CD4-positive, alpha-beta memory T cell (primary cell): Measurements from ENCODE around the gene AHNAK. TPM values are rescaled to one million over a fixed set of nuclear protein-coding genes. Genes with fewer than 3 reads are reported as not detected.
"Not testable (repeated sequence)": the region's sequence is repeated elsewhere in the genome, so short reads cannot be mapped to it uniquely, and the experiment has no call there.

Source experiments
- CTCF ChIA-PET: fragments of 350-600 bp; sonication (Branson Sonifier 250); formaldehyde crosslinking; loops from one replicate; lab custom pipeline; 2021; ENCODE audit warnings: inconsistent platforms; ENCODE audit not compliant: partially characterized antibody; lab: Charles Lee
- POLR2A ChIA-PET: fragments of 350-600 bp; sonication (Branson Sonifier 250); formaldehyde crosslinking; loops from one replicate; lab custom pipeline; 2021; ENCODE audit not compliant: partially characterized antibody; lab: Charles Lee
- DNase-seq, 5 donors: peaks; one replicate each; pipeline versions ENCODE4 v3.0.0 to v3.0.0-alpha.2; 2020 to 2022; ENCODE audit warnings: mixed read lengths in 1 of 5
- H3K27ac ChIP-seq: one replicate; pipeline ENCODE4 v1.7.0; 2013; ENCODE audit warnings: low read depth, low read length
- H3K27me3 ChIP-seq: 2 replicates; pipeline ENCODE4 v1.7.0; 2013; ENCODE audit warnings: mild to moderate bottlenecking, low read length, moderate library complexity; ENCODE audit not compliant: insufficient read depth
- H3K36me3 ChIP-seq: 2 replicates; pipeline ENCODE4 v1.7.0; 2013; ENCODE audit warnings: mild to moderate bottlenecking, low read length, moderate library complexity; ENCODE audit not compliant: insufficient read depth
- H3K4me1 ChIP-seq: 2 replicates; pipeline ENCODE4 v1.7.0; 2013; ENCODE audit warnings: mild to moderate bottlenecking, low read length, moderate library complexity; ENCODE audit not compliant: insufficient read depth
- H3K4me3 ChIP-seq, 2 donors: one replicate each; pipeline ENCODE4 v1.7.0; 2013; ENCODE audit warnings: low read length in 2 of 2, mild to moderate bottlenecking in 1 of 2
- H3K9me3 ChIP-seq, 2 donors: one replicate each; pipeline ENCODE4 v1.7.0; 2013; ENCODE audit warnings: low read length in 2 of 2, control low read depth in 1 of 2; ENCODE audit not compliant: control insufficient read depth in 1 of 2
- H3K27ac Mint-ChIP-seq, 7 donors: one replicate each; pipeline ENCODE4 v1.8.0; 2020 to 2021; ENCODE audit warnings: mixed read lengths in 7 of 7, mild to moderate bottlenecking in 6 of 7, inconsistent platforms in 3 of 7, moderate library complexity in 3 of 7
- H3K27me3 Mint-ChIP-seq, 2 donors: one replicate each; pipeline ENCODE4 v1.8.0; 2020 to 2021; ENCODE audit warnings: mixed read lengths in 2 of 2
- H3K36me3 Mint-ChIP-seq, 2 donors: one replicate each; pipeline ENCODE4 v1.8.0; 2020 to 2021; ENCODE audit warnings: mixed read lengths in 2 of 2, inconsistent platforms in 1 of 2, mild to moderate bottlenecking in 1 of 2
- H3K4me1 Mint-ChIP-seq, 4 donors: one replicate each; pipeline ENCODE4 v1.8.0; 2020 to 2021; ENCODE audit warnings: mixed read lengths in 4 of 4, mild to moderate bottlenecking in 1 of 4
- H3K4me3 Mint-ChIP-seq, 8 donors: one replicate each; pipeline ENCODE4 v1.8.0; 2020 to 2021; ENCODE audit warnings: mixed read lengths in 8 of 8, mild to moderate bottlenecking in 7 of 8, moderate library complexity in 6 of 8, inconsistent platforms in 3 of 8
- H3K9me3 Mint-ChIP-seq, 8 donors: one replicate each; pipeline ENCODE4 v1.8.0; 2020 to 2021; ENCODE audit warnings: mixed read lengths in 8 of 8, mild to moderate bottlenecking in 5 of 8, inconsistent platforms in 3 of 8, moderate library complexity in 1 of 8
- intact Hi-C: fragments of 100-400 bp; cut with micrococcal nuclease; formaldehyde crosslinking; loops from one replicate; pipeline ENCODE4 v1.15.1; 2023
- polyA plus RNA-seq, 2 donors: library from polyadenylated mRNA; unstranded; fragments of 300-500 nt; fragmentation: Illumina TruSeq; gene quantifications; one replicate each; pipeline ENCODE4 v1.2.3, GENCODE V29; 2021
- total RNA-seq, 2 experiments: library from RNA; stranded (reverse); gene quantifications; one replicate each; pipeline ENCODE4 v1.2.3, GENCODE V29; 2021

AHNAK gene
- total and polyA plus RNA-seq, 4 experiments from 2014 or later = 23.5 to 573 (median 372) TPM

- intact Hi-C loops, H3K9me3 Mint-ChIP-seq, DNase-seq, H3K4me3 ChIP-seq, H3K36me3 Mint-ChIP-seq, H3K27ac ChIP-seq, H3K27me3 ChIP-seq, H3K9me3 ChIP-seq, H3K27me3 Mint-ChIP-seq, H3K36me3 ChIP-seq, H3K4me1 ChIP-seq, H3K4me3 Mint-ChIP-seq: not testable (repeated sequence)
- ChIA-PET CTCF (interaction anchor here (0.7 to 2.3 kb wide), 7 partner anchors 41 to 77 kb away, joined by 3 to 6 read pairs (median 5); no protein-coding TSS in a partner anchor), POLR2A (interaction anchor here (0.7 to 1.0 kb wide), 3 partner anchors 44 to 61 kb away, joined by 3 to 4 read pairs (median 3); no protein-coding TSS in a partner anchor)
- H3K4me1 Mint-ChIP-seq = peaks cover 5 to 23% (median 10%) of the 10 kb centered on the region in 4 donors
- peak overlapping the region in 1 of 7 donors; percentile 57 for H3K27ac Mint-ChIP-seq
These were observed 47.2 kb downstream of the AHNAK start for GRCh38 chr11:62499311-62499943.

- H3K27ac ChIP-seq = no peak overlapping the region
- H3K4me3 Mint-ChIP-seq = no peak overlapping the region
- H3K4me3 ChIP-seq = no peak overlapping the region
- ChIA-PET CTCF (interaction anchor here (0.7 to 2.7 kb wide), 8 partner anchors 41 to 76 kb away, joined by 3 to 25 read pairs (median 5); partner anchors contain the start of gene EEF1G), POLR2A (no interaction called here)
- H3K27me3 Mint-ChIP-seq = no peaks in the 10 kb centered on the region
- no peak overlapping the region for H3K27ac Mint-ChIP-seq
- no peaks in the 10 kb centered on the region for H3K36me3 ChIP-seq
- DNase-seq = no peak
- H3K9me3 Mint-ChIP-seq = no peaks in the 10 kb centered on the region
- no peaks in the 10 kb centered on the region for H3K9me3 ChIP-seq
- H3K27me3 ChIP-seq = no peaks in the 10 kb centered on the region
- H3K36me3 Mint-ChIP-seq = no peaks in the 10 kb centered on the region
- peaks cover 5 to 23% (median 10%) of the 10 kb centered on the region in 4 donors for H3K4me1 Mint-ChIP-seq
- peaks cover 6% of the 10 kb centered on the region for H3K4me1 ChIP-seq
- intact Hi-C loops = no loop called here
These were observed 47.9 kb downstream of the AHNAK start for GRCh38 chr11:62498492-62499286.

GRCh38 chr11:62498031-62498430, 48.6 kb downstream of the AHNAK start:
- Histone ChIP-seq H3K27ac (no peak overlapping the region), H3K36me3 (no peaks in the 10 kb centered on the region), H3K9me3 (no peaks in the 10 kb centered on the region), H3K4me1 (peaks cover 6% of the 10 kb centered on the region), H3K27me3 (no peaks in the 10 kb centered on the region), H3K4me3 (no peak overlapping the region)
- no peak for DNase-seq
- ChIA-PET CTCF (interaction anchor here (0.7 to 2.7 kb wide), 5 partner anchors 53 to 76 kb away, joined by 3 to 25 read pairs (median 3); partner anchors contain the start of gene EEF1G), POLR2A (no interaction called here)
- intact Hi-C loops = no loop called here
- Mint-ChIP-seq H3K27me3 (no peaks in the 10 kb centered on the region), H3K9me3 (no peaks in the 10 kb centered on the region), H3K36me3 (no peaks in the 10 kb centered on the region), H3K4me3 (no peak overlapping the region), H3K4me1 (peaks cover 5 to 22% (median 10%) of the 10 kb centered on the region in 4 donors), H3K27ac (no peak overlapping the region)

- peak overlapping the region in 2 of 7 donors; percentile 43 to 54 for H3K27ac Mint-ChIP-seq
- Histone ChIP-seq H3K4me3 (no peak overlapping the region), H3K36me3 (no peaks in the 10 kb centered on the region), H3K27me3 (no peaks in the 10 kb centered on the region), H3K27ac (no peak overlapping the region), H3K4me1 (no peaks in the 10 kb centered on the region), H3K9me3 (no peaks in the 10 kb centered on the region)
- H3K4me1 Mint-ChIP-seq = peaks cover under 1 to 15% (median 6%) of the 10 kb centered on the region in 4 donors
- H3K4me3 Mint-ChIP-seq = no peak overlapping the region
- H3K9me3 Mint-ChIP-seq = no peaks in the 10 kb centered on the region
- no peaks in the 10 kb centered on the region for H3K36me3 Mint-ChIP-seq
- H3K27me3 Mint-ChIP-seq = no peaks in the 10 kb centered on the region
- peak in 1 of 5 donors; percentile 16 for DNase-seq
- CTCF ChIA-PET = interaction anchor here (1.5 to 2.7 kb wide), 5 partner anchors 47 to 75 kb away, joined by 3 to 25 read pairs (median 4); no protein-coding TSS in a partner anchor
- POLR2A ChIA-PET = no interaction called here
- intact Hi-C loops = loop anchor here (1.0 kb wide), 2 partner anchors 46 to 63 kb away; no protein-coding TSS in a partner anchor
These were observed 49.3 kb downstream of the AHNAK start for GRCh38 chr11:62497132-62497801.

GRCh38 chr11:62496676-62497075, 49.9 kb downstream of the AHNAK start:
- ChIA-PET POLR2A (no interaction called here), CTCF (interaction anchor here (1.5 to 2.7 kb wide), 3 partner anchors 48 to 76 kb away, joined by 3 to 25 read pairs (median 4); no protein-coding TSS in a partner anchor)
- Histone ChIP-seq H3K9me3 (no peaks in the 10 kb centered on the region), H3K4me3 (no peak overlapping the region), H3K36me3 (no peaks in the 10 kb centered on the region), H3K27ac (no peak overlapping the region), H3K4me1 (no peaks in the 10 kb centered on the region), H3K27me3 (no peaks in the 10 kb centered on the region)
- intact Hi-C loops = loop anchor here (1.0 kb wide), 2 partner anchors 47 to 64 kb away; no protein-coding TSS in a partner anchor
- Mint-ChIP-seq H3K9me3 (no peaks in the 10 kb centered on the region), H3K27me3 (no peaks in the 10 kb centered on the region), H3K4me1 (peaks cover 0 to 9% (median 3%) of the 10 kb centered on the region in 4 donors), H3K4me3 (no peak overlapping the region), H3K36me3 (no peaks in the 10 kb centered on the region), H3K27ac (peak overlapping the region in 1 of 7 donors; percentile 43)
- DNase-seq = no peak

GRCh38 chr11:62494246-62494645, 52.4 kb downstream of the AHNAK start:
- H3K9me3 ChIP-seq = no peaks in the 10 kb centered on the region
- Mint-ChIP-seq H3K27me3 (no peaks in the 10 kb centered on the region), H3K4me3 (no peak overlapping the region), H3K36me3 (peaks cover 0 to 7% of the 10 kb centered on the region in 2 donors), H3K27ac (no peak overlapping the region), H3K9me3 (no peaks in the 10 kb centered on the region), H3K4me1 (no peaks in the 10 kb centered on the region)
- no peak for DNase-seq
- H3K4me3 ChIP-seq = no peak overlapping the region
- no peaks in the 10 kb centered on the region for H3K27me3 ChIP-seq
- H3K4me1 ChIP-seq = no peaks in the 10 kb centered on the region
- POLR2A ChIA-PET = no interaction called here
- CTCF ChIA-PET = interaction anchor here (2.3 kb wide), 1 partner anchor 66 kb away, joined by 5 read pairs; no protein-coding TSS in a partner anchor
- H3K36me3 ChIP-seq = no peaks in the 10 kb centered on the region
- intact Hi-C loops = no loop called here
- no peak overlapping the region for H3K27ac ChIP-seq
